HG02938 (cell line): ENCODE measurements around the gene CACNA1H.
"Not testable (repeated sequence)": the region's sequence is repeated elsewhere in the genome, so short reads cannot be mapped to it uniquely, and the experiment has no call there.

ENCODE experiments used
- ATAC-seq: cut with Tn5 transposase; IDR thresholded peaks from one replicate; pipeline ENCODE4 v1.9.1; 2021; ENCODE audit warnings: mild to moderate bottlenecking, moderate library complexity; ENCODE audit not compliant: unreplicated experiment

Gene CACNA1H

DNA sequence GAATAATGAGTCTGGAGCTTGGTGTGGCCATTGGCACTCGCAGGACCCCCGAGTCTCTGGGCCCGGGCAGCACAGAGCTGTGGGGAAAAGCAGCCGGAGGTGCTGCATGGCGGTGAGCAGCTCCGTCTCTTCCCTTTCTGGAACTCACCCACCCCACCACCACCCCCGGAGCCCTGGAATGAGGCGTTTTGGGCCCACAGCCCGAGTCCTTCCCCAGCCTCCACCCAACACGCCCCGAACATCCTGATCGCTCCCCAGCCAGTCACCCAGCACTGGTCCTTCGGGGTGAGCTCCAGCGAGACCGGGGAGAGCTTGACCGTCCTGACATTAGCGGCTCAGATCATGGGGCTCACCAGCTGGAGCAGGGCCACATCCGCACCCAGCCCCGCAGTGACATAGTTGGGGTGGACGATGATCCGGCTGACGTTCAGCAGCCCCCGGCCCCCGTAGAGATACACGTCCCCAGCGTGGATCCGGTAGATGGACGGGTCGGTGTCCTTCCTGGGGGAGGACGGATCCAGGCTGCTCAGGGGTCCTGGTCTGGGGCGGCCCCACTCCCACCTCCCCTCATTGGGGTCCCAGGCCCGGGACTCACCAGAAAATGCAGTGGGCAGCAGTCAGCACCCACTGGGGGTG, 109.4 kb downstream of the CACNA1H start:
- no peak for ATAC-seq

DNA sequence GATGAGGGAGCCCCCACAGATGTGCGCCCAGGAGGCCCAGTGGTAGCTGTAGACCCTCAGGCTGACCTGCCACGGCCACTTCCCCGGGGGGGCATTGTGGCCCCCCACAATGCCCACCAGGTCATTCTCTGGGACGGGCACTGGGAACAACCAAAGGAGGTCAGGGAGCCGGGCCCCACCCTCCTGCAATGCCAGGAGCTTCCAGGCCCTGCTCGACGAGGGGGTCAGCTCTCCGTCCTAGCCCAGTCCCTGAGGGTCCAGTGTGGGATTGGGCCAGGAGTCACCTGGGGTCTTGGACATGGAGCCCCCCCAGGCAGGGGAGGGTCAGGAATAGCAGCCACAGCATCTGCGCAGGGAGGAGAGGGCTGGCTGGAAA, 109.9 kb downstream of the CACNA1H start:
- no peak for ATAC-seq

DNA sequence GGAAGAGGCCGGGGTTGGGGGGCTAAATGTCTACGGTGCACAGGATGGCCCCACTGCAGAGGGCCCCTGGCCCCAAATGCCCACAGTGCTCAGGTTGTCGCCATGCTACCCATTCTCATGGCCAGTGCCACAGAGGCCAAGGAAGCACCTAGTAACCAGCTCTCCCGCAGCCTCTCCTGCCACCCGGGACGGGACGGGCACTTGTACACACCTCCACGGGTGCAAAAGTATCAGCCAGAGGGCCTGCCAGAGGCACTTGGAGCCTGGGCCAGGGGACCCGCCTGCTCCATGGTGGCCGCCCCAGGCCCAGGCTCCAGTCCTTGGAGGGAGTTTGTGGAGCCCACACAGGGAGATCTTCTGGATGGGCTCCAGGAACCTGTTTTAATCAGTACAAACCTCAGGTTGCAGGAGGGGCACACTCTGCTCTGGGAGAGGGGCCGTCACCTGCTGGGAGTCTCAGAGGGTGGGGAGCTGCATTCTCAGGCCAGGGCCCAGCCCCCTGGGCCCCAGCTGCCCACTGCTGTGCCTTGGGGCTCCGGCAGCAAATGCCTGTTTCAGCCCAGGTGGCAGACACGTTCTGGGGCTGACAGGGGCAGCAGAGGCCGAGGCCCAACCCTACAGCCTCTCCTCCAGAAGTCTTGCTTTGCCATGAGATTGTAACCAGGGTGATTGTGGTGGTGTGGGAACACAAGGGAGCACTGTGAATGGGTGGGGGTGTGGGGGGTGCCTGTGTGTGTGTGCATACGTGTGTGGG, 110.9 kb downstream of the CACNA1H start:
- ATAC-seq: no peak

DNA sequence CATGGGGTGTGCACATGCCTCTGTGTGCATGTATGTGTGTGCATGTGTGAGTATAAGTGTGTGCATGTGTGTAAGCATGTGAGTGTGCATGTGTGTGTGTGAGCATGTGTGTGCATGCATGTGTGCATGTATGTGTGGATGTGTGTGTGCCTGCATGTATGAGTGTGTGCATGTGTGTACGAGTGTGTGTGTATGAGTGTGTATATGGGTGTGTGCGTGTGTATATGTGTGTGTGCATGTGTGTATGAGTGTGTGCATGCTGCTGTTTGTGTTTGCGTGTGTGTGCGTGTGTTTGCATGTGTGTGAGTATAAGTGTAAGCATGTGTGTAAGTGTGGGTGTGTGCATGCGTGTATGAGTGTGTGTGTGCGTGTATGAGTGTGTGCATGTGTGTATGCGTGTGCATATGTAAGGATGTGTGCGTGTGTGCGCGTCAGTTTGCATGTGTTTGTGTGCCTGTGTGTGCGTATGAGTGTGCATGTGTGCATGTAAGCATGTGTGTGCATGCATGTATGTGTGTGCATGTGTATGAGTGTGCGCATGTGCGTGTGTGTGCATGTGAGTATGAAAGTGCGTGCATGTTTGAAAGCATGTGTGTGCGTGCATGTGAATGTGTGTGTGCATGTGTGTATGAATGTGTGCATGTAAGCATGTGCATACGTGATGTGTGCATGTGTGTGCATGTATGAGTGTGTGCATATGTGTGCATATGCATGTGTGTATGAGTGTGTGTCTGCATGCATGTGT, 111.6 kb downstream of the CACNA1H start:
- no peak for ATAC-seq

DNA sequence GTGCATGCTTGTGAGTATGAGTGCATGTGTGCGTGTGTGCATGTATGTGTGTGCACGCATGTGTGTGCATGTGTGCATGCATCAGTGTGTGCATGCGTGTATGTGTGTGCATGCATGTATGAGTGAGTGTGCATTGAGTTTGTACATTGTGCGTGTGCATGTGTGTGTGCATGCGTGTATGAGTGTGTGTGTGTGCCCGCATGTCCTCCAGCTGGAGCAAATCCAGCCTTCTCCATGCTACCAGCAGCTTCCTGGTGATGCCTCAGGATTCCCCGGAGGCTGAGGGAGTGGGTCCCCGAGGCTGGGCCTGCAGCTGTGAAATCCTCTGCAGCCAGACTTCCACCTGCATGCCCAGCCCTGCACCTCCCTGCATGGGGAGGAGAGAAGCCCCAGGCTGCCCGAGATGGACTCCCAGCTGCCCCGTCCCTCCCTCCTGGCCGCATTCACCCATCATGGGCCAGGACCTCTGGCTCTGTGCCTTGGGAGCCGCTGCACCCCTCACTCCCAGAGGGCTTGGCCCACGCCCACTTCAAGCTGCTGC, 112.3 kb downstream of the CACNA1H start:
- no peak for ATAC-seq

DNA sequence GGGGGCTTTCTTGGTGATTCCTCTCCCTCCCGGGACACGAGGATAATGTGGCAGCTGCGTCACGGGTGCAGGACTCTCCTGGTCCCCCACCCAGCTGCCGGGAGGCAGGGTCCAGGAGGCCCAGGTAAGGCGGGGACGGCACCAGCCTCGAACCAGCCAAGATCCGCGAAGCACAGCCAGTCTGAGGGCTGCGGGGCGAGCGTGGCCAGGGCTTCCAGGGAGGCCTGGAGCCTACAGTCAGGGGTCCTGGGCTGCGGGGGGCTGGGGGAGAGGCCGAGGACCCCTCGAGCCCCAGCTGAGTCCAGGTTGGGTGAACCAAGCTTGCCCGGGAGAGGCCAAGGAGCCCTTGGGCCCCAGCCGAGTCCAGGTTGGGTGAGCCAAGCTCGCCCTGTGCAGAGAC, 112.9 kb downstream of the CACNA1H start:
- ATAC-seq: no peak

DNA sequence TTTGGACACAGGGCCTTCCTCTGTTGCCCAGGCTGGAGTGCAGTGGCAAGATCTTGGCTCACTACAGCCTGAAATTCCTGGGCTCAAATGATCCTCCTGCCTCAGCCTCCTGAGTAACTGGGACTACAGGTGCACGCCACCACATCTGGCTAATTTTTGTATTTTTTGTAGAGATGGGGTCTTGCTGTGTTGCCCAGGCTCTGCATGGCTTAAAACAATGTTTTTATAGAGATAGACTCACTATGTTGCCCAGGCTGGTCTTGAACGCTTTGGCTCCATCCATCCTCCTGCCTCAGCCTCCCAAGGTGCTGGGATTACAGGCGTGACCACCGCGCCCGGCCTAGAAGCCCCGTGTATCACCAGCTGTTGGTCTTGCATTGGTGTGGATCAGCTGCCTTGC, 116.5 kb downstream of the CACNA1H start:
- ATAC-seq: not testable (repeated sequence)

DNA sequence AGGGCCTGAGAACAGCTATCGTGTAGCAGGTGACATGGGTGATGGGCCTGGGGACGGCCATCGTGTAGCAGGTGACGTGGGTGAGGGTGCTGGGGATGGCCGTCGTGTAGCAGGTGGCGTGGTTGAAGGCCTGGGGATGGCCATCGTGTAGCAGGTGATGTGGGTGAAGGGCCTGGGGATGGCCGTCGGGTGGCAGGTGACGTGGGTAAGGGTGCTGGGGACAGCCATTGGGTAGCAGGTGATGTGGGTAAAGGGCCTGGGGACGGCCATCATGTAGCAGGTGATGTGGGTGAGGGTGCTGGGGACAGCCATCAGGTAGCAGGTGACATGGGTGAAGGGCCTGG, 118.4 kb downstream of the CACNA1H start:
- ATAC-seq: no peak
